BE2C (cell line): Measurements from ENCODE around the gene EGR1.
"Not testable (repeated sequence)": the region's sequence is repeated elsewhere in the genome, so short reads cannot be mapped to it uniquely, and the experiment has no call there.

Experiments used
- DNase-seq: peaks from one replicate; pipeline ENCODE4 v3.0.0-alpha.2; 2020
- H3K27me3 ChIP-seq: fragments of 250-450 bp; sonication (Bioruptor Pico); 2 replicates; pipeline ENCODE4 v1.5.1; 2020; ENCODE audit warnings: mild to moderate bottlenecking
- H3K36me3 ChIP-seq: fragments of 250-450 bp; sonication (Bioruptor Pico); 2 replicates; pipeline ENCODE4 v1.5.1; 2020; ENCODE audit warnings: mild to moderate bottlenecking
- H3K4me1 ChIP-seq: fragments of 250-450 bp; sonication (Bioruptor Pico); 2 replicates; pipeline ENCODE4 v1.5.1; 2020
- H3K4me3 ChIP-seq: 2 replicates; pipeline ENCODE4 v1.5.1; 2011; ENCODE audit warnings: low read depth, low read length
- H3K9me3 ChIP-seq: fragments of 250-450 bp; sonication (Bioruptor Pico); 2 replicates; pipeline ENCODE4 v1.5.1; 2020
- TF ChIP-seq, protein P1 (sequence below): IDR thresholded peaks from 2 replicates; pipeline ENCODE4 v1.5.1; 2012; ENCODE audit warnings: mild to moderate bottlenecking, low read depth, low read length

Gene EGR1

DNA sequence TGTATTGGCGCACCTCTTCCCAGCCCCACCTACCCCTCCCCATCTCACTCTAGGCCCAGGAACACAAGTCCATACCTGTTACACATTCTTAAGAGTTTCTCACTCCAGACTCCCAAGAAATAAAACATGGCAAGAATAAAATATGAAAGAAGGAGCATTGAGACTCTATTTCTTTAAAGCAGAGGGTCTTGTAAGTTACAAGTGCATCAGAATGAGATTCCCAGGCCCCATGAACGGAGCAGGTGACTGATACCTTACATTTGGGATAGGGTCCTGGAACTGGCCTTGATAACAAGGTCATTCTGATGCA is 5.7 kb downstream of the EGR1 start:
- H3K36me3 ChIP-seq = peaks cover 18% of the 10 kb centered on the region
- H3K27me3 ChIP-seq = peaks cover 3% of the 10 kb centered on the region; the same call in 1 of the 2 replicates
- no peaks in the 10 kb centered on the region for H3K9me3 ChIP-seq
- H3K4me1 ChIP-seq = no peaks in the 10 kb centered on the region; the same call in 1 of the 2 replicates
- no peak overlapping the region for H3K4me3 ChIP-seq
- no peak for DNase-seq
- TF ChIP-seq, protein P1, sequence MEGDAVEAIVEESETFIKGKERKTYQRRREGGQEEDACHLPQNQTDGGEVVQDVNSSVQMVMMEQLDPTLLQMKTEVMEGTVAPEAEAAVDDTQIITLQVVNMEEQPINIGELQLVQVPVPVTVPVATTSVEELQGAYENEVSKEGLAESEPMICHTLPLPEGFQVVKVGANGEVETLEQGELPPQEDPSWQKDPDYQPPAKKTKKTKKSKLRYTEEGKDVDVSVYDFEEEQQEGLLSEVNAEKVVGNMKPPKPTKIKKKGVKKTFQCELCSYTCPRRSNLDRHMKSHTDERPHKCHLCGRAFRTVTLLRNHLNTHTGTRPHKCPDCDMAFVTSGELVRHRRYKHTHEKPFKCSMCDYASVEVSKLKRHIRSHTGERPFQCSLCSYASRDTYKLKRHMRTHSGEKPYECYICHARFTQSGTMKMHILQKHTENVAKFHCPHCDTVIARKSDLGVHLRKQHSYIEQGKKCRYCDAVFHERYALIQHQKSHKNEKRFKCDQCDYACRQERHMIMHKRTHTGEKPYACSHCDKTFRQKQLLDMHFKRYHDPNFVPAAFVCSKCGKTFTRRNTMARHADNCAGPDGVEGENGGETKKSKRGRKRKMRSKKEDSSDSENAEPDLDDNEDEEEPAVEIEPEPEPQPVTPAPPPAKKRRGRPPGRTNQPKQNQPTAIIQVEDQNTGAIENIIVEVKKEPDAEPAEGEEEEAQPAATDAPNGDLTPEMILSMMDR = no peak

DNA sequence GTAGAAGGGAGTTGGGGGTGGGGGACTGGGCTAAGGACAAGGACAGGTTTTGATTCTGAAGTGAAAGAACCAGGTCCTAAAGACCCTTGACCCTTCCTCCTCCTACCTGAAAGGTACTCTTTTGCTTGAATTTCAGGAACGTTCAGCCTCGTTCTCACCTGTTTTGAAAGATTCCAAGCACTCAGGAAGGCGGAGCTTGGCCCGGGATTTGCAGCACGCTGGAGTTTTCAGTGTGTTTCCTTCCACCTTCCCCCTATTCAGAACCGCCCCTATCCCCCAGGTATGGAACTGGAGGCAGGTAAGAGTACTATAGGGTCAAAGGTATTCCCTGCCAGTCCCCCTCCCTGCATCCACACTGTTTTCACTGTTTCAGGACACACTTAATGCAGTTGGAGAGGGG is 7.1 kb downstream of the EGR1 start:
- DNase-seq = no peak
- TF ChIP-seq, protein P1 = no peak
- Histone ChIP-seq H3K4me3 (no peak overlapping the region), H3K9me3 (no peaks in the 10 kb centered on the region), H3K4me1 (peaks cover 8% of the 10 kb centered on the region), H3K36me3 (peaks cover 9% of the 10 kb centered on the region), H3K27me3 (peaks cover 3% of the 10 kb centered on the region; the same call in 1 of the 2 replicates)

DNA sequence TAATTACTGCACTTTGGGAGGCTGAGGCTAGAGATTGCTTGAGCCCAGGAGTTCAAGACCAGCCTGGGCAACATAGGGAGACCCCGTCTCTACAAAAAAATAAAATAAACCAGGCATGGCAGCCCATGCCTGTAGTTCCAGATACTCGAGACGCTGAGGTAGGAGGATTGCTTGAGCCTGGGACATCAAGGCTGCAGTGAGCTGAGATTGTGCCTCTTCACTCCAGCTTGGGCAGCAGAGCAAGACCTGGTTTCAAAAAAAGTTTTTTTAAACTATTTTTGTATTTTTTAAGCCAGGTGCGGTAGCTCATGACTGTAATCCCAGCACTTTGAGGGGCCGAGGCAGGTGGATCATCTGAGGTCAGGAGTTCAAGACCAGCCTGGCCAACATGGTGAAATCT is 7.9 kb downstream of the EGR1 start:
- H3K4me3 ChIP-seq, H3K36me3 ChIP-seq, DNase-seq, H3K27me3 ChIP-seq, H3K9me3 ChIP-seq, H3K4me1 ChIP-seq: not testable (repeated sequence)

DNA sequence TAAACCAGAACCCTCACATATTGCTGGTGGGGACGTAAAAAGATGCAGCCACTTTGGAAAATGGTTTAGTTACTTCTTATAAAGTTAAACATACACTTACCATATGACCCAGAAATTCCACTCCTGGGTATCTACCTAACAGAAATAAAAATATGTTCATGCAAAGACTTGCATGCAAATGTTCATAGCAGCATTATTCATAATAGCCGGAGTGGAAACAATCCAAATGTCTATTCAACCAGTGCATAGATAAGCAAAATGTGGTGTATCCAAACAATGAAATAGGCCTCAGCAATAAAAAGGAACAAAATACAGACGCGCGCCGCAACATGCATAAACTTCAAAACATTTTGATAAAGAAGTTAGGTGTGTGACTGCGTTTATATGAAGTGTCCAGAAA is 11.6 kb downstream of the EGR1 start:
- H3K4me3 ChIP-seq = no peak overlapping the region
- no peaks in the 10 kb centered on the region for H3K27me3 ChIP-seq
- no peaks in the 10 kb centered on the region for H3K36me3 ChIP-seq
- TF ChIP-seq, protein P1 = no peak
- DNase-seq = no peak
- peaks cover 8% of the 10 kb centered on the region for H3K4me1 ChIP-seq
- no peaks in the 10 kb centered on the region for H3K9me3 ChIP-seq

DNA sequence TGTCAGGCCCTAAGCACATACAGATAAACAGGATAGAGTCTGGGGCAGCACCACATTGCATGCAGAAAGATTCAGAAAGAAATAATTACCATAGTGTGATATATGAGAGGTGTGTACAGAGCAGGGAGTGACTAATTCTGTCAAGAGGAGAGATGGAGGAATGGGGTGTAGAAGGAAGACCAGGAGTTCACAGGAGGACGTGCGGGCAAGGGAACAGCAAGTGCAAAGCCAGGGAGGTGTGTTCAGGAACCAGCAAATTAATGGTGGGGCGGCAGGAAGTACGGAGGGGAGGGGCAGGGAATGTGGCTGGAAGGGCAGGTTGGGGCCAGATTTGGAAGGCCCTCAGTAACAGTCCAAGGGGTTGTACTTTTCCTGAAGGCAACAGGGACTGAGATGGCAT is 17.4 kb downstream of the EGR1 start:
- TF ChIP-seq, protein P1 = no peak
- no peaks in the 10 kb centered on the region for H3K9me3 ChIP-seq
- no peaks in the 10 kb centered on the region for H3K4me1 ChIP-seq
- no peak for DNase-seq
- H3K4me3 ChIP-seq = no peak overlapping the region
- H3K36me3 ChIP-seq = no peaks in the 10 kb centered on the region
- no peaks in the 10 kb centered on the region for H3K27me3 ChIP-seq

DNA sequence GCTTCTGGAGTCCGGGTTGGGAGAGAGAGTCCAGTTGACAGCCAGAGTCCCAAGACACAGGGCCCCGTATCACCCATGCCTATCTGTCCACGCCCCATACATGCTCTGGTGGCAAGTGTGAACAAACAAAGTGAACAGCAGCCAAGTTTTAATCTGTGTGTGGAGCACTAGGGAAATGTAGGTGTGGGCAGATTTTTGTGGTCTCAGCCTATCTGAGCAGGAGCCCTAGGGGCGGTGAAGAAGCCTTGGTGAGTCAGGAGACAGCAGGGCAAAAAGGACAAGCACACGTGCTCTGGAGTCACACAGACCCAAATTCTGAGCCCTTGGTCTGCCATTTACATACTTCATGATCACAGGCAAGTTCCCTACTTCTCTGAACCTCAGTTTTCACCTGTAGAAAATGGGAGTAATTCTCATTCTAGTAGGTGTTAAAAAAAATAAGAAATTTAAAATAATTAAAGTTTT is 23.2 kb downstream of the EGR1 start:
- no peaks in the 10 kb centered on the region for H3K9me3 ChIP-seq
- no peak for DNase-seq
- peaks cover 21% of the 10 kb centered on the region for H3K4me1 ChIP-seq
- H3K4me3 ChIP-seq = no peak overlapping the region
- H3K36me3 ChIP-seq = no peaks in the 10 kb centered on the region
- TF ChIP-seq, protein P1 = no peak
- H3K27me3 ChIP-seq = no peaks in the 10 kb centered on the region

DNA sequence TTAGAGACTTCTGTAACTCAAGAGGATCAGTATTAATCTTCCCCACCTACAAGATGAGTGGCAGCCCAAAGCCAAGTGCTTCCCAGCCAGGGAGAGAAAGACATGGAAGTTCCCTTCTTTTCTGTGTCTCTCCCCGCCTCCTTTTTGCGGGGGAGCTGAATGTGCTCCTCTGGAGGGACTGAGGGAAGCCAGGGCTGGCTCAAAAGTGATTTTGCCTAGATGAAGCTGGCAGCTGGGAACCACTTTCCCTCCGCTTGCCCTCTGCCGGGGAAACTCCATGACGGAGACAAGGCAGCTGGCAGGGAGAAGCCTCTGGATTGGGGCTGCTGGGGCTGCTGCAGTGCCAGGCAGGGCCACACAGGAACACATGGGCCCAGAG is 24.4 kb downstream of the EGR1 start:
- DNase-seq = peak; percentile 20
- H3K9me3 ChIP-seq = no peaks in the 10 kb centered on the region
- no peak overlapping the region for H3K4me3 ChIP-seq
- H3K27me3 ChIP-seq = no peaks in the 10 kb centered on the region
- TF ChIP-seq, protein P1 = no peak
- H3K36me3 ChIP-seq = no peaks in the 10 kb centered on the region
- H3K4me1 ChIP-seq = peaks cover 26% of the 10 kb centered on the region
